Subcutaneous abdominal adipose tissue (tissue), 5 donors: Measurements from ENCODE around the gene ANO2.

Experiments used
- H3K27ac ChIP-seq: one replicate; pipeline ENCODE4 v1.7.0; 2013; ENCODE audit warnings: low read depth, mild to moderate bottlenecking, inconsistent platforms, low read length, moderate library complexity
- H3K27me3 ChIP-seq, 5 donors: one replicate each; pipeline ENCODE4 v1.7.0; 2013; ENCODE audit warnings: low read length in 5 of 5, inconsistent platforms in 1 of 5; ENCODE audit not compliant: control insufficient read depth in 5 of 5, insufficient read depth in 4 of 5
- H3K36me3 ChIP-seq, 5 donors: one replicate each; pipeline ENCODE4 v1.7.0; 2013; ENCODE audit warnings: low read length in 5 of 5; ENCODE audit not compliant: control insufficient read depth in 5 of 5, insufficient read depth in 5 of 5
- H3K4me1 ChIP-seq, 5 donors: one replicate each; pipeline ENCODE4 v1.7.0; 2013; ENCODE audit warnings: low read length in 5 of 5, mild to moderate bottlenecking in 3 of 5, moderate library complexity in 1 of 5; ENCODE audit not compliant: control insufficient read depth in 5 of 5, insufficient read depth in 5 of 5
- H3K4me3 ChIP-seq, 5 donors: one replicate each; pipeline ENCODE4 v1.7.0; 2013; ENCODE audit warnings: low read length in 5 of 5, low read depth in 1 of 5
- H3K9ac ChIP-seq, 5 donors: one replicate each; pipeline ENCODE4 v1.7.0; 2013; ENCODE audit warnings: low read length in 5 of 5, mild to moderate bottlenecking in 4 of 5, moderate library complexity in 3 of 5
- H3K9me3 ChIP-seq, 5 donors: one replicate each; pipeline ENCODE4 v1.7.0; 2013; ENCODE audit warnings: low read length in 5 of 5; ENCODE audit not compliant: control insufficient read depth in 5 of 5
- donor health status: healthy.
- donor health status: healthy.
- donor health status: healthy.
- donor health status: healthy.
- donor health status: healthy.

ANO2 gene

DNA sequence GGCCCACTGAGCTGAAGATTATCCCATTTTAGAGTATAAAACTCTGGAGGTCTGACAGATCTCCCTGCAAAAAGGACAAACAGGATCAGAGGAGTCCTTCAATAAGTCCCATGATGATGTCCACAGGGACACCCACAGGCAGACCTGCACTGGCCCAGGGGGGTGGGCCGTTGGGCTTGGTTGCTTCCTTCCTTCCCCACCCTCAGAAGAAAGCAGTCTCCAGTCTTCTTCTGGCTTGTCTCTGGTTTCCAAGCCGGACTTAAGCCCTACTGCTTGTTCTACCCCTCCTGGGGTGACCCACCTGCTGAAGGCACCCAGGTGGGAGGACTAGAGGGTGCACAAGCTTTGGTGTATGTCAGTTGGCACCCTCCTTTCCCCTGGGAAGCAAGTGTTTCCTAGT is 209.0 kb downstream of the ANO2 start:
- Histone ChIP-seq H3K4me3 (no peak overlapping the region), H3K27ac (no peak overlapping the region), H3K9me3 (no peaks in the 10 kb centered on the region), H3K9ac (no peak overlapping the region), H3K36me3 (peaks cover 0 to 30% (median 10%) of the 10 kb centered on the region in 5 donors), H3K27me3 (no peaks in the 10 kb centered on the region), H3K4me1 (no peaks in the 10 kb centered on the region)

GRCh38 chr12:5733916-5734315 is 211.1 kb downstream of the ANO2 start:
- no peaks in the 10 kb centered on the region for H3K27me3 ChIP-seq
- H3K36me3 ChIP-seq = peaks cover 0 to 26% (median 7%) of the 10 kb centered on the region in 5 donors
- no peaks in the 10 kb centered on the region for H3K4me1 ChIP-seq
- H3K4me3 ChIP-seq = no peak overlapping the region
- H3K27ac ChIP-seq = no peak overlapping the region
- no peak overlapping the region for H3K9ac ChIP-seq
- H3K9me3 ChIP-seq = no peaks in the 10 kb centered on the region

DNA sequence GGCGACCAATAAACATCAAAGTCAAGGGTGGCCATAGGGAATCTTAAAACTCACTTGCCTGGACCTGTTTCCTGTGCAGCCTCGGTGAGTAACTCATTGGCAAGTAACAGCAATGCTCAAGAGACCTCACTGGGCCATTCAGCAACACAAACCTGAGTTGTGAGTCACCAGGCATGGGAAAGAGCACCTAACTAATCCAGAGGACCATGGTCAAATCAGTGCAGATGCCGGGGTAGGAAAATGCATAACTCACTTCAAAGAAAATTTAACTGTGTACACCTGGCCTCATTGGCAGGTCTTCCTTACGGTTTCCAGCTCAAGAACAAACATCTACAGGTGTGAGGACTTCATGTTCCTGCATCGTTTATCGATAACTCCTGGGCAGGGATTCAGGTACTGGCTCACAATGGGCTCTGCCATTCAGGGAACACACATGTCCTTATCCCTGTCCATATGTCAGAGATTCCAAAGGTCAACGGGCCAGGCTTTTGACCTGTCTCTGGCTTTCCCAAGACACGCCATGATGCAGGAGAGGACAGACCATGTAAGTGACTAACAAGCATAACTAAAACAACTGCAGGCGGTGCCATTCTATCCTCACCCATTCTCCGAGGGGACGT is 211.8 kb downstream of the ANO2 start:
- H3K4me1 ChIP-seq = no peaks in the 10 kb centered on the region
- no peaks in the 10 kb centered on the region for H3K9me3 ChIP-seq
- H3K9ac ChIP-seq = no peak overlapping the region
- H3K27me3 ChIP-seq = no peaks in the 10 kb centered on the region
- H3K4me3 ChIP-seq = no peak overlapping the region
- H3K27ac ChIP-seq = no peak overlapping the region
- peaks cover 0 to 21% (median 5%) of the 10 kb centered on the region in 5 donors for H3K36me3 ChIP-seq

DNA sequence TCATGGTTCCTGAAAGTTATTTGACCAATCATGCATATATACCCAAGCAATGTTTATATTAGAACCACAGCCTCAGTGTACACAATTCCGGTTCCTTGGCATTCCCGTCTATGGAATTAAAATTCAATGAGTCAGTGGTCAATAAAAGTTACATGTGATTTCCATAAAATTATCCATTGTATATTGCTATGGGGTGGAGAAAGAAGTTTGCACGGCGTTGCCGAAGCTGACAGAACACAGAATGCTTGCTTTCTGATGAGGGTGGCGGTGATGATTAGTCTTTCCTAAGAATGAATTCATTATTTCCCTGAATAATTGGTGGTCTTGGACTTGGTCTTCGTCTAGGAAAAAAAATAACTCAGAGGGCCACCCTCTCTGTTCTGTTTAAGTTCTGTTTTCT is 214.1 kb downstream of the ANO2 start:
- Histone ChIP-seq H3K9me3 (no peaks in the 10 kb centered on the region), H3K4me1 (no peaks in the 10 kb centered on the region), H3K4me3 (no peak overlapping the region), H3K27me3 (no peaks in the 10 kb centered on the region), H3K27ac (no peak overlapping the region), H3K36me3 (peaks cover 0 to 15% (median 5%) of the 10 kb centered on the region in 5 donors), H3K9ac (no peak overlapping the region)

DNA sequence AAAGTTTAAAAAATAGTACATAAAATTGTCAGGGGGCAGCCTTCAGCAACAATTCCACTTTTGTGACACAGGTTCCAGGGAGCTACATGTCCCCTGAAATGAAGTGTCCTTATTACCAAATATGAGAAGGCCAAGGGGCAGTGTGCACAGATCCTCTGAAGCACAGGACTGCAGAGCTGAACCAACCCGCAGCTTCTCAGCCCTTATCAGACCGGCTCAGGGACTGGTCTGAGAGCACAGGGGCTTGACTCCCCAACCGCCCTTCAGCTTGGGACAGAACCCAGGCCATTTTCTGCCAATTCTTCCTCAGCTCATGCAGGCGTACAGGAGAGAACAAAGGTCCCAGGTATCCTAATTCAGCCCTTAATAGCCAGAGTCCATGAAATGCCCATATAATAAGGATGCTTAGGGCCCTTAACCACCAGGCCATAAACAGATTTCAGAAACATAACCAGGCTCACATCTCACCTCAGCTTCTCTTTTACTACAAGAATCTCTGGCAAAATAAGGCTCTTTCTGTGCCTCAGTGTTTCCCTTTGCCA is 221.3 kb downstream of the ANO2 start:
- Histone ChIP-seq H3K9me3 (no peaks in the 10 kb centered on the region), H3K9ac (no peak overlapping the region), H3K4me1 (peaks cover 0 to 4% (median 0%) of the 10 kb centered on the region in 5 donors), H3K4me3 (no peak overlapping the region), H3K27me3 (peaks cover 0 to 4% (median 2%) of the 10 kb centered on the region in 5 donors), H3K36me3 (no peaks in the 10 kb centered on the region), H3K27ac (no peak overlapping the region)

- Histone ChIP-seq H3K36me3 (no peaks in the 10 kb centered on the region), H3K9ac (no peak overlapping the region), H3K4me3 (no peak overlapping the region), H3K4me1 (peaks cover 0 to 10% (median 0%) of the 10 kb centered on the region in 5 donors), H3K9me3 (no peaks in the 10 kb centered on the region), H3K27me3 (peaks cover 0 to 4% (median 2%) of the 10 kb centered on the region in 5 donors), H3K27ac (no peak overlapping the region)
Observed at GRCh38 chr12:5723071-5723470, 222.0 kb downstream of the ANO2 start.

DNA sequence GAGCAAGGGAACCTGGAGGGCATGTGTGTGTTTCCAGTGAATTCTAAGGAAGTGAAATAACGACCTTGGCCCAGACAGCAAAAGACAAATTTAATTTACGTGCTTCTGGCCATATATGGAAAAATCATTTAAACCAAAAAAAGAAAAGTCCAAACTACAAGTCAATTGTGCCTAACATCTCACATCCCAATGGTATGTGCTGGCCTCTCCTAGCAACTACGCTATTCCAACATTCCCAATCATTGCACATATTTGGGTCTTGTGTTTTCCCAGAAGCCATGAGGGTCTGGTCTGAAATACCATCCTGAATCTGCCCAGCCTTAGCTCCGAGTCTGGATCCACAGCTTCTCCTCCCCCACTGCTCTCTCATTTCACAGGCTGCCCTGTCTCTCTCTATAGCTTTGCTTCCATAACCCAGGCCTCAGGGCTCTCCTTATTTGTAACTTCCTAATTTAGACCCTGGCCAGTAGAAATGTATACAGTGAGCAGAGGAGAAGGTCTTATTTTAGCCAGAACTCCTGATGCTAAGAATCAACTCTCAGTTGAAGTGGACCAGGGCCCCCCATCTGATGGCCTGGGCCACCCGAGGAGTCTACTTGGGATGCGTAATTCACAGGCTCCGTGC is 224.6 kb downstream of the ANO2 start:
- no peak overlapping the region for H3K9ac ChIP-seq
- peaks cover 0 to 5% (median 2%) of the 10 kb centered on the region in 5 donors for H3K27me3 ChIP-seq
- peaks cover 0 to 11% (median 0%) of the 10 kb centered on the region in 5 donors for H3K4me1 ChIP-seq
- no peak overlapping the region for H3K27ac ChIP-seq
- H3K9me3 ChIP-seq = no peaks in the 10 kb centered on the region
- H3K4me3 ChIP-seq = no peak overlapping the region
- no peaks in the 10 kb centered on the region for H3K36me3 ChIP-seq

DNA sequence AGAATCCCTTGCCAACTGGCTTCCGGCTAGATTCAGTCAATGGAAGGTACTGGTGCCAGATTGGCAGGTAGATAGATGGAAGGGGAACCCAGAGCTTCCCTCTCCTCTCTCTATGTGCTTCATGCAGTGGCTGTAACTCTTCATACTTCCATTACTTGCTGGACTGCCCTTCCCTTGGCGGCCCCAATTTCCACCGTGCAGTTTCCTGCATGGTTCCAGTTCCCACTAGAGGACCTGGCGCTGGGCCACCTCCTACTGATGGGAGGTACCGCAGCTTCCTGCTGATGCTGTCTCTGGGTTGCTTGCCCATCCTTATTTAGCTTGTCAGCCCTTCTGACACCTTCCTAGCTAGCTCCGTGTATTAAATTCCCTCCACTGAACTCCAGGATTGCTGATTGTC is 226.4 kb downstream of the ANO2 start:
- H3K4me1 ChIP-seq = peaks cover 0 to 11% (median 0%) of the 10 kb centered on the region in 5 donors
- no peak overlapping the region for H3K4me3 ChIP-seq
- H3K36me3 ChIP-seq = peaks cover 0 to 2% (median 0%) of the 10 kb centered on the region in 5 donors
- no peak overlapping the region for H3K27ac ChIP-seq
- peaks cover 0 to 7% (median 4%) of the 10 kb centered on the region in 5 donors for H3K27me3 ChIP-seq
- H3K9me3 ChIP-seq = no peaks in the 10 kb centered on the region
- no peak overlapping the region for H3K9ac ChIP-seq

GRCh38 chr12:5718073-5718472 is 227.0 kb downstream of the ANO2 start:
- H3K4me3 ChIP-seq = no peak overlapping the region
- H3K36me3 ChIP-seq = peaks cover 0 to 2% (median 0%) of the 10 kb centered on the region in 5 donors
- no peaks in the 10 kb centered on the region for H3K9me3 ChIP-seq
- H3K27ac ChIP-seq = no peak overlapping the region
- H3K27me3 ChIP-seq = peaks cover 0 to 7% (median 3%) of the 10 kb centered on the region in 5 donors
- H3K4me1 ChIP-seq = peaks cover 0 to 11% (median 0%) of the 10 kb centered on the region in 5 donors
- no peak overlapping the region for H3K9ac ChIP-seq

DNA sequence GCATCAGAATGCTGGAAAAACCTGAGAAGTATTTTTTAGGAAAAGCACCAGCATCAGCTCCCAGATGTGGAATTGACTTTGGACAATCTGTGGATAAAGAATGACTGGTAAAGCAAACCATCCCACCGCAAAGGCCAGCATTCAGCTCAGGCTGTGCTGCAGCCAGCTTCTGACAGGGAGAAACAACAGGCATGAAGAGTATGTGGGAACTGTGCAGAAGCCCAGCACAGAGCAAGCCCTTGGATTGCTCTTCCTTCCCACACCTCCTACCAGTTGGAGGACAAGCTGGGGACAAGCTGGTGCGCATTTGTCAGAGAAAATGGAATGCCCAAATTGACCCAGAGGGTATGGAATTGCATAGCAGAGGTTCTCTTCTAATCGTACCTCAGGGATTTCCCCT is 228.1 kb downstream of the ANO2 start:
- H3K27me3 ChIP-seq = peaks cover 0 to 7% (median 2%) of the 10 kb centered on the region in 5 donors
- no peaks in the 10 kb centered on the region for H3K9me3 ChIP-seq
- peaks cover 0 to 11% (median 0%) of the 10 kb centered on the region in 5 donors for H3K4me1 ChIP-seq
- no peak overlapping the region for H3K4me3 ChIP-seq
- H3K27ac ChIP-seq = no peak overlapping the region
- H3K9ac ChIP-seq = no peak overlapping the region
- H3K36me3 ChIP-seq = peaks cover 0 to 2% (median 0%) of the 10 kb centered on the region in 5 donors
